DND-41 (cell line): ENCODE data around the gene EEF1G.

Experiments used
- ATAC-seq: fragments of 200-7000 bp; cut with Tn5 transposase; 3 replicates; pipeline ENCODE4 v1.9.1; 2021; ENCODE audit warnings: low read depth; ENCODE audit not compliant: insufficient read depth
- DNase-seq: peaks from one replicate; pipeline ENCODE4 v3.0.0-alpha.2; 2020
- H2AFZ ChIP-seq: 2 replicates; pipeline ENCODE4 v1.6.0; 2012; ENCODE audit warnings: low read depth, low read length
- H3K27ac ChIP-seq: 2 replicates; pipeline ENCODE4 v1.5.1; 2012; ENCODE audit warnings: low read length, inconsistent platforms
- H3K27me3 ChIP-seq: fragments of 200-600 bp; sonication (generic); 2 replicates; pipeline ENCODE4 v1.6.0; 2012; ENCODE audit warnings: low read length, mild to moderate bottlenecking, inconsistent platforms; ENCODE audit not compliant: insufficient read depth, poor library complexity
- H3K36me3 ChIP-seq: 2 replicates; pipeline ENCODE4 v1.5.1; 2012; ENCODE audit warnings: low read length, inconsistent platforms; ENCODE audit not compliant: insufficient read depth
- H3K4me1 ChIP-seq: 2 replicates; pipeline ENCODE4 v1.5.1; 2012; ENCODE audit warnings: mild to moderate bottlenecking, low read length; ENCODE audit not compliant: insufficient read depth
- H3K4me2 ChIP-seq: 2 replicates; pipeline ENCODE4 v1.6.0; 2012; ENCODE audit warnings: mild to moderate bottlenecking, moderate library complexity, low read length, inconsistent platforms; ENCODE audit not compliant: insufficient read depth
- H3K4me3 ChIP-seq, 2 experiments: fragments of 200-600 bp in 1 of 2; shearing (Covaris generic) in 1 of 2; 2 replicates each; pipeline ENCODE4 v1.5.1; 2012 to 2016; ENCODE audit warnings: inconsistent platforms in 2 of 2, low read length in 2 of 2, mild to moderate bottlenecking in 2 of 2, low read depth in 1 of 2, moderate library complexity in 1 of 2
- H3K79me2 ChIP-seq: 2 replicates; pipeline ENCODE4 v1.6.0; 2012; ENCODE audit warnings: low read length, inconsistent platforms; ENCODE audit not compliant: insufficient read depth
- H3K9ac ChIP-seq: 2 replicates; pipeline ENCODE4 v1.6.0; 2012; ENCODE audit warnings: low read depth, mild to moderate bottlenecking, inconsistent platforms, low read length, moderate library complexity
- H3K9me3 ChIP-seq: 2 replicates; pipeline ENCODE4 v1.5.1; 2012; ENCODE audit warnings: low read length, moderate library complexity, mild to moderate bottlenecking, inconsistent platforms; ENCODE audit not compliant: insufficient read depth, severe bottlenecking
- H4K20me1 ChIP-seq: 2 replicates; pipeline ENCODE4 v1.6.0; 2012; ENCODE audit warnings: low read length; ENCODE audit not compliant: insufficient read depth
- EZH2 ChIP-seq: IDR thresholded peaks from 3 replicates; pipeline ENCODE4 v1.6.1; 2012; ENCODE audit warnings: borderline replicate concordance, low read depth, mild to moderate bottlenecking, moderate library complexity, low read length, inconsistent platforms; ENCODE audit not compliant: severe bottlenecking
- TF ChIP-seq, protein P1 (sequence below): IDR thresholded peaks from 2 replicates; pipeline ENCODE4 v1.5.1; 2012; ENCODE audit warnings: borderline replicate concordance, low read length, moderate library complexity, mild to moderate bottlenecking; ENCODE audit not compliant: poor library complexity, severe bottlenecking; ENCODE audit errors: extremely low read depth

The EEF1G gene

DNA sequence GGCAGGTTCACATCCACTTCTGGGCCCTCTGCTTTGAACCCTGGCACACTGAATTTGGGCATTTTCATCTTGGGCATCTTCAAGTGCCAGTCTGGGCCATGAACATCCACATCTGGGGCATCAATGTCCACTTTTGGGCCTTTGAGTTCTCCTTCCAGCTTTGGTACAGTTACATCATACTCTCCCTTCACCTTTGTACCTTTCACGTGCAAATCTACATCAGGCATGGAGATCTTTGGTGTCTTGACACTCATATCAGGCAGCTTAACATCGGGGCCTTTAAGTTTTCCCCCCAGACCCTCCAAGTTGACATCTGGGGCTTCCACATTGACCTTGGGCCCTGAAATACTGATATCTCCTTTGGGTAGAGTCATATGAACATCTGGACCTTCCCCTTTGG is 41.6 kb downstream of the EEF1G start:
- Histone ChIP-seq H4K20me1 (no peaks in the 10 kb centered on the region), H3K27me3 (peaks cover 5% of the 10 kb centered on the region)

DNA sequence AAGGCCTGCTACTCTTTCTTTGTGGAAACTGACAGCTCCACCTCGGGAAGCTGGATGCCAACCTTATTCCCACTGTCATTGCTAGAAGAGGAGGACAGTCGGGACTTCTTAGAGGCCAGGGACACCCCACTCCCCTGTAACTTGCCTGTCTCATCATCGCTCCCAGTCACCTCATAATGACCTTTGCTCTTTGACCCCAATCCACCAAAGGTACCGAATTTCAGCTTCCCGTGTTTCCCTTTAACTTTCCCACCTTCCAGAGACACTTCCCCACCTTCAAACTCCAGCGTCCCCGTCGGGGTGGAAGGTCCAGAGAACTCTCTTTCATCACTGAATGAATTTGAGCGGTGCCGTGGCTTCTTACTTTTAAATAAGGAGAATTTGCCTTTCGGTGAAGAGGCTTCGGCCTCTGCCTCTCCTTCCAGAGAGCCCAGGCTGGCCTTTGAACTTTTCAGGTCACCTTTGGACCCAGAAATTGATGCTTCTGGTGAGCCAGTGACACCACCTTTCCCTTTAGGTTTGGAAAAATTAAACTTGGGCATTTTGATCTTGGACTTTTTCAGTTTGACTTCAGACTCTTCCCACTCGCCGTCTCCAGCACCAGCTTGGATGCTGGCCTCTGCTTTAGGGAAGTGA is 56.8 kb downstream of the EEF1G start:
- H3K4me2 ChIP-seq, result no peak overlapping the region
- no peak overlapping the region for H3K9ac ChIP-seq
- H3K4me1 ChIP-seq, result no peaks in the 10 kb centered on the region
- H3K36me3 ChIP-seq, result no peaks in the 10 kb centered on the region
- ATAC-seq (no peak), DNase-seq (no peak)
- TF ChIP-seq EZH2, result no peak
- TF ChIP-seq, protein P1, sequence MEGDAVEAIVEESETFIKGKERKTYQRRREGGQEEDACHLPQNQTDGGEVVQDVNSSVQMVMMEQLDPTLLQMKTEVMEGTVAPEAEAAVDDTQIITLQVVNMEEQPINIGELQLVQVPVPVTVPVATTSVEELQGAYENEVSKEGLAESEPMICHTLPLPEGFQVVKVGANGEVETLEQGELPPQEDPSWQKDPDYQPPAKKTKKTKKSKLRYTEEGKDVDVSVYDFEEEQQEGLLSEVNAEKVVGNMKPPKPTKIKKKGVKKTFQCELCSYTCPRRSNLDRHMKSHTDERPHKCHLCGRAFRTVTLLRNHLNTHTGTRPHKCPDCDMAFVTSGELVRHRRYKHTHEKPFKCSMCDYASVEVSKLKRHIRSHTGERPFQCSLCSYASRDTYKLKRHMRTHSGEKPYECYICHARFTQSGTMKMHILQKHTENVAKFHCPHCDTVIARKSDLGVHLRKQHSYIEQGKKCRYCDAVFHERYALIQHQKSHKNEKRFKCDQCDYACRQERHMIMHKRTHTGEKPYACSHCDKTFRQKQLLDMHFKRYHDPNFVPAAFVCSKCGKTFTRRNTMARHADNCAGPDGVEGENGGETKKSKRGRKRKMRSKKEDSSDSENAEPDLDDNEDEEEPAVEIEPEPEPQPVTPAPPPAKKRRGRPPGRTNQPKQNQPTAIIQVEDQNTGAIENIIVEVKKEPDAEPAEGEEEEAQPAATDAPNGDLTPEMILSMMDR, result no peak
- no peaks in the 10 kb centered on the region for H4K20me1 ChIP-seq
- no peak overlapping the region for H2AFZ ChIP-seq
- peaks cover 5% of the 10 kb centered on the region for H3K27me3 ChIP-seq
- H3K79me2 ChIP-seq, result no peaks in the 10 kb centered on the region
- H3K27ac ChIP-seq, result no peak overlapping the region
- no peak overlapping the region for H3K4me3 ChIP-seq
- H3K9me3 ChIP-seq, result no peaks in the 10 kb centered on the region

More for the DNA sequence above, 41.6 kb downstream of the EEF1G start:
- no peaks in the 10 kb centered on the region for H3K79me2 ChIP-seq
- no peak overlapping the region for H2AFZ ChIP-seq
- no peaks in the 10 kb centered on the region for H3K9me3 ChIP-seq
- no peak overlapping the region for H3K9ac ChIP-seq
- H3K4me3 ChIP-seq, result no peak overlapping the region
- ATAC-seq, result no peak
- H3K36me3 ChIP-seq, result no peaks in the 10 kb centered on the region
- DNase-seq, result no peak
- TF ChIP-seq EZH2, result no peak
- TF ChIP-seq, protein P1, result no peak
- H3K4me1 ChIP-seq, result no peaks in the 10 kb centered on the region
- H3K27ac ChIP-seq, result no peak overlapping the region
- H3K4me2 ChIP-seq, result no peak overlapping the region

DNA sequence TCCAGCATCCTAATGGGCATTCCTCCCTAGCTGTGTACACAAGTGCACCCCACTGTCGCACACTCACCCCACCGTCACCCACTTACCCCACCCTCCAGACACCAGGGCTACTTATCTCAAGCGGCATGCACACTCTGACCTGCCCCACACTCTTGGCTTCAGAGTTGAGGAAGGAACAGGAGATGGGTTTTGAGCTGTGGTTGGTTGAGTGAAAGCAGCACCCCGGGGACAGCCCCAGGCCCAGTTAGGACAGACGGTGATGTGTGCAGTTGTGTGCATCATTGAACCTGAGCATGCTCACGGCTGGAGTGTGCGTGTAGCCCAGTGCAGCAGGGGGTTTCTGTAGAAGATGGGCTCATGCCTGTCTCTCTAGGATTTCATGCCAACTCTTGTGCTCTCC is 59.5 kb downstream of the EEF1G start:
- H3K79me2 ChIP-seq, result no peaks in the 10 kb centered on the region
- peaks cover 8% of the 10 kb centered on the region for H3K27me3 ChIP-seq
- H3K9me3 ChIP-seq, result no peaks in the 10 kb centered on the region
- ATAC-seq (no peak), DNase-seq (no peak)
- no peak overlapping the region for H3K4me2 ChIP-seq
- H3K4me3 ChIP-seq, result no peak overlapping the region
- no peaks in the 10 kb centered on the region for H3K36me3 ChIP-seq
- no peaks in the 10 kb centered on the region for H4K20me1 ChIP-seq
- H2AFZ ChIP-seq, result no peak overlapping the region
- H3K9ac ChIP-seq, result no peak overlapping the region
- no peaks in the 10 kb centered on the region for H3K4me1 ChIP-seq
- H3K27ac ChIP-seq, result no peak overlapping the region
- TF ChIP-seq, protein P1, result no peak

DNA sequence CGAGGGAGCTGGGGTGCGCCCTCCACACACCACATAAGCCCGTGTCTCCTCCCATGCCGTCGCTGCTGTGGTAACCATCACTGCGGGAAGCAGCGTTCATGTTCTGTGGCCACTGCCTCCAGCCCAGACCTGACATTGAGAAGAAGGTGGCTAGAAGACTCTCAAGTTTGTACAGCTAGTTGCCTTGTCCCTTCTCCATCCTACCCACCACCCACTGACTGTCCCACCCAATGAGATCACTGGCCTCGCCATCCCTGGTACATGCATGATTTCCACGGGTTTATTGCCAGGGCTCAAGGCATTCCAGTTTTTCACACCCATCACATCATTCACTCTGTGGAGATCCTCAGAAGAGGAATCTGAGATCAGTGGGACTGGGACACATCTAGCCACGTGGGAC is 60.1 kb downstream of the EEF1G start:
- Histone ChIP-seq H3K27ac (no peak overlapping the region), H3K4me1 (no peaks in the 10 kb centered on the region), H3K9me3 (no peaks in the 10 kb centered on the region), H3K36me3 (no peaks in the 10 kb centered on the region), H3K79me2 (no peaks in the 10 kb centered on the region), H3K4me3 (no peak overlapping the region), H4K20me1 (no peaks in the 10 kb centered on the region), H3K27me3 (peaks cover 10% of the 10 kb centered on the region), H3K9ac (no peak overlapping the region), H2AFZ (no peak overlapping the region), H3K4me2 (no peak overlapping the region)
- TF ChIP-seq, protein P1, result no peak
- no peak for TF ChIP-seq EZH2
- ATAC-seq, result no peak
- DNase-seq, result no peak
